Endothelial cell of umbilical vein (primary cell): ENCODE measurements around the gene FCN1. TPM values are rescaled to one million over a fixed set of nuclear protein-coding genes. Genes with fewer than 3 reads are reported as not detected.

Experiments used
- BruUV-seq: library from RNA; stranded (reverse); fragments of 400-500 nt; replicated peaks from 2 replicates; lab custom pipeline; 2021; lab: Mats Ljungman, UMichigan
- CTCF ChIA-PET: fragments of 300-600, 350-600 bp; sonication (Branson Sonifier 250); formaldehyde crosslinking; loops from one replicate; lab custom pipeline; 2021; ENCODE audit warnings: antibody characterized with exemption, inconsistent platforms; lab: Charles Lee
- POLR2A ChIA-PET: fragments of 300-600, 350-600 bp; sonication (Branson Sonifier 250); formaldehyde crosslinking; loops from one replicate; lab custom pipeline; 2021; ENCODE audit warnings: antibody characterized with exemption, inconsistent platforms; lab: Charles Lee
- DNase-seq: peaks from one replicate; pipeline ENCODE4 v3.0.0-alpha.2; 2011; ENCODE audit warnings: low read depth, low spot score
- FAIRE-seq: peaks from 2 replicates; lab custom pipeline; 2011; peaks lifted over from hg19 to GRCh38; lab: Jason Lieb, UNC
- H2AFZ ChIP-seq: 2 replicates; pipeline ENCODE4 v1.6.0; 2012; ENCODE audit warnings: low read depth, low read length, control low read depth, inconsistent platforms
- H3K27ac ChIP-seq: 2 replicates; pipeline ENCODE4 v1.5.1; 2011; ENCODE audit warnings: low read depth, mild to moderate bottlenecking, control low read depth, low read length, moderate library complexity; ENCODE audit not compliant: insufficient read depth
- H3K27me3 ChIP-seq, 2 experiments: 2 replicates each; pipeline versions ENCODE4 v1.6.0 to v1.6.1; 2011; ENCODE audit warnings: low read length in 2 of 2, mixed read lengths in 1 of 2; ENCODE audit not compliant: control insufficient read depth in 2 of 2, insufficient read depth in 2 of 2
- H3K36me3 ChIP-seq, 2 experiments: 2 replicates in 1 of 2; 3 replicates in 1 of 2; pipeline ENCODE4 v1.5.1; 2011; ENCODE audit warnings: low read length in 2 of 2, mild to moderate bottlenecking in 1 of 2, moderate library complexity in 1 of 2; ENCODE audit not compliant: control insufficient read depth in 2 of 2, insufficient read depth in 2 of 2; ENCODE audit errors: extremely low read depth in 1 of 2
- H3K4me1 ChIP-seq: 3 replicates; pipeline ENCODE4 v1.5.1; 2011; ENCODE audit warnings: mild to moderate bottlenecking, low read length; ENCODE audit not compliant: control insufficient read depth, insufficient read depth; ENCODE audit errors: extremely low read depth
- H3K4me2 ChIP-seq: 2 replicates; pipeline ENCODE4 v1.6.1; 2011; ENCODE audit warnings: low read length, control low read depth, mixed read lengths; ENCODE audit not compliant: insufficient read depth
- H3K4me3 ChIP-seq, 3 experiments: fragments of 200-600 bp in 1 of 3; sonication (generic), shearing (Covaris generic) in 1 of 3; replicated peaks in 1 of 3; 2 replicates each; pipeline ENCODE4 v1.5.1; 2011 to 2016; ENCODE audit warnings: control low read depth in 3 of 3, low read length in 3 of 3, mild to moderate bottlenecking in 2 of 3, inconsistent platforms in 1 of 3, low read depth in 1 of 3, moderate library complexity in 1 of 3; ENCODE audit not compliant: insufficient read depth in 1 of 3
- H3K79me2 ChIP-seq: 2 replicates; pipeline ENCODE4 v1.6.0; 2012; ENCODE audit warnings: low read length, inconsistent platforms; ENCODE audit not compliant: control insufficient read depth, insufficient read depth
- H3K9ac ChIP-seq: replicated peaks from 2 replicates; pipeline ENCODE3; 2011; ENCODE audit warnings: low read length, control low read depth; ENCODE audit not compliant: insufficient read depth; ENCODE audit errors: extremely low read depth
- H3K9me1 ChIP-seq: replicated peaks from 3 replicates; pipeline ENCODE4 v1.6.0; 2011; ENCODE audit warnings: mild to moderate bottlenecking, low read length; ENCODE audit not compliant: control insufficient read depth, insufficient read depth; ENCODE audit errors: extremely low read depth
- H3K9me3 ChIP-seq: replicated peaks from 2 replicates; pipeline ENCODE4 v1.5.1; 2012; ENCODE audit warnings: low read length, inconsistent platforms; ENCODE audit not compliant: control insufficient read depth, insufficient read depth
- H4K20me1 ChIP-seq: replicated peaks from 2 replicates; pipeline ENCODE3; 2011; ENCODE audit warnings: mild to moderate bottlenecking, low read length; ENCODE audit not compliant: control insufficient read depth, insufficient read depth; ENCODE audit errors: extremely low read depth
- CTCF ChIP-seq, 2 donors: IDR thresholded peaks; 1 replicate in 1 of 2; 2 replicates in 1 of 2; pipeline ENCODE4 v1.5.1; 2011; ENCODE audit warnings: low read length in 2 of 2, mild to moderate bottlenecking in 2 of 2, moderate library complexity in 2 of 2, control low read depth in 1 of 2, inconsistent platforms in 1 of 2, low read depth in 1 of 2; ENCODE audit not compliant: insufficient read depth in 1 of 2; ENCODE audit errors: extremely low read depth in 1 of 2
- EZH2 ChIP-seq: IDR thresholded peaks from 2 replicates; pipeline ENCODE4 v1.6.1; 2012; ENCODE audit warnings: borderline replicate concordance, low read depth, mild to moderate bottlenecking, moderate library complexity, low read length, inconsistent platforms; ENCODE audit not compliant: severe bottlenecking
- FOS ChIP-seq: IDR thresholded peaks from 2 replicates; pipeline ENCODE4 v1.6.1; 2011; ENCODE audit warnings: mild to moderate bottlenecking, low read length, moderate library complexity, borderline replicate concordance; ENCODE audit not compliant: insufficient read depth
- GATA2 ChIP-seq: IDR thresholded peaks from 2 replicates; pipeline ENCODE4 v1.7.0; 2011; ENCODE audit warnings: low read depth, mild to moderate bottlenecking, moderate library complexity, mixed read lengths, low read length; ENCODE audit not compliant: insufficient read length, insufficient read depth
- JUN ChIP-seq: IDR thresholded peaks from 2 replicates; pipeline ENCODE4 v1.6.1; 2011; ENCODE audit warnings: borderline replicate concordance, low read depth; ENCODE audit not compliant: insufficient read length, insufficient read depth
- MYC ChIP-seq: IDR thresholded peaks from one replicate; pipeline ENCODE4 v1.6.1; 2011; ENCODE audit warnings: mild to moderate bottlenecking, low read depth, low read length
- POLR2A ChIP-seq: IDR thresholded peaks from 2 replicates; pipeline ENCODE4 v1.6.1; 2012; ENCODE audit warnings: low read depth, mild to moderate bottlenecking, control low read depth, low read length
- POLR2AphosphoS5 ChIP-seq: IDR thresholded peaks from 2 replicates; pipeline ENCODE4 v1.6.1; 2012; ENCODE audit warnings: low read depth, mild to moderate bottlenecking, control low read depth, low read length, moderate library complexity; ENCODE audit not compliant: insufficient read depth
- dilution Hi-C: fragments of 300-500 bp; cut with MboI; formaldehyde crosslinking; loops from one replicate; pipeline ENCODE4 v1.15.0; 2019; ENCODE audit warnings: low sequenced_read_pairs; ENCODE audit not compliant: extremely low pct_ligation_motif_present
- intact Hi-C: fragments of 100-400 bp; cut with micrococcal nuclease; formaldehyde crosslinking; loops from one replicate; pipeline ENCODE4 v1.10.0; 2022
- polyA plus RNA-seq, 4 experiments: library from polyadenylated mRNA; depleted of rRNA in 3 of 4; stranded (reverse) in 3 of 4; unstranded in 1 of 4; fragments of >200 nt; gene quantifications; 2 replicates each; pipeline versions ENCODE4 v1.2.1 to v1.2.3, GENCODE V29; 2011 to 2012; ENCODE audit warnings: missing spikeins in 1 of 4
- total RNA-seq: library from RNA; stranded (reverse); gene quantifications from 2 replicates; pipeline ENCODE4 v1.2.3, GENCODE V29; 2021
- TF ChIP-seq, protein P1 (sequence below): IDR thresholded peaks from 2 replicates; pipeline ENCODE4 v1.6.1; 2011; ENCODE audit not compliant: insufficient read depth, insufficient read length

Gene FCN1
- total and polyA plus RNA-seq, 2 donors (not counting 3 experiments of a cell fraction or from before 2014, with no cell fraction given) = not detected

GRCh38 chr9:134895097-134895496 lies 22.6 kb downstream of the FCN1 start:
- no peak overlapping the region for H3K27ac ChIP-seq
- no peak overlapping the region for H3K9ac ChIP-seq
- CTCF ChIA-PET = no interaction called here
- peaks cover 8 to 10% of the 10 kb centered on the region in 2 experiments for H3K27me3 ChIP-seq
- no peak overlapping the region for H2AFZ ChIP-seq
- H3K9me3 ChIP-seq = no peaks in the 10 kb centered on the region
- dilution Hi-C loops (no loop called here), intact Hi-C loops (no loop called here)
- BruUV-seq = no TSS peak
- H3K4me2 ChIP-seq = no peak overlapping the region
- H4K20me1 ChIP-seq = no peaks in the 10 kb centered on the region
- POLR2A ChIA-PET = no interaction called here
- FAIRE-seq = no peak
- H3K4me1 ChIP-seq = peaks cover 22% of the 10 kb centered on the region
- no peaks in the 10 kb centered on the region for H3K9me1 ChIP-seq
- H3K79me2 ChIP-seq = no peaks in the 10 kb centered on the region
- no peak overlapping the region for H3K4me3 ChIP-seq
- no peaks in the 10 kb centered on the region for H3K36me3 ChIP-seq
- no peak for DNase-seq
- no peak for TF ChIP-seq POLR2A
- no peak for TF ChIP-seq MYC
- no peak for TF ChIP-seq GATA2
- TF ChIP-seq EZH2 = no peak
- TF ChIP-seq, protein P1, sequence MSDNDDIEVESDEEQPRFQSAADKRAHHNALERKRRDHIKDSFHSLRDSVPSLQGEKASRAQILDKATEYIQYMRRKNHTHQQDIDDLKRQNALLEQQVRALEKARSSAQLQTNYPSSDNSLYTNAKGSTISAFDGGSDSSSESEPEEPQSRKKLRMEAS = no peak
- no peak for TF ChIP-seq JUN
- no peak for TF ChIP-seq CTCF (IDR thresholded peaks at IDR 0.05; ENCODE audit: extremely low read depth in 1 of 2, insufficient read depth in 1 of 2, low read depth in 1 of 2, low read length in 2 of 2)
- TF ChIP-seq POLR2AphosphoS5 = no peak
- no peak for TF ChIP-seq FOS
